GM18505 (cell line): ENCODE measurements around the gene TEX2.
"Not testable (repeated sequence)": the region's sequence is repeated elsewhere in the genome, so short reads cannot be mapped to it uniquely, and the experiment has no call there.

Source experiments
- ATAC-seq: cut with Tn5 transposase; IDR thresholded peaks from one replicate; pipeline ENCODE4 v1.9.1; 2021; ENCODE audit not compliant: unreplicated experiment
- POLR2A ChIP-seq: IDR thresholded peaks from 4 replicates; pipeline ENCODE4 v1.6.1; 2011; ENCODE audit warnings: borderline replicate concordance; ENCODE audit not compliant: insufficient read depth, insufficient read length; ENCODE audit errors: extremely low read depth

TEX2 gene

DNA sequence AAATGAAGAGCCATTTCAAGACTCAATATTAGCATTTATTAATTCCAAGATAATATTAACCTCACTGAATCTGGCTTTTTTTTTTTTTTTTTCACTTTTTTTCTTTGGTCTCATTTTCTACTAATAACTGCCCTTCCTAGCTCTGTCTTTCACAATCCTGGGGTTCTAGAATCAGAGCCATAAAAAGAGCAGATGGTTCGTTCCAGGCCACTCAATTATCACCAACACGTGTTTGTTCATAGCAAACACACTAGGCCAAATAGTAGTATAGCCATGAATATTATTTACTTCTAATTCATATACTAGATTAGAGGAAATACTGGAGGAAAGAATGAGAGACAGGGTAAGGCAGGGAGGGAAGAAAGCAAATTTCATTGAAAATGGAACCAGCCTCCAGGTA is 39.8 kb downstream of the TEX2 start:
- no peak for ATAC-seq

DNA sequence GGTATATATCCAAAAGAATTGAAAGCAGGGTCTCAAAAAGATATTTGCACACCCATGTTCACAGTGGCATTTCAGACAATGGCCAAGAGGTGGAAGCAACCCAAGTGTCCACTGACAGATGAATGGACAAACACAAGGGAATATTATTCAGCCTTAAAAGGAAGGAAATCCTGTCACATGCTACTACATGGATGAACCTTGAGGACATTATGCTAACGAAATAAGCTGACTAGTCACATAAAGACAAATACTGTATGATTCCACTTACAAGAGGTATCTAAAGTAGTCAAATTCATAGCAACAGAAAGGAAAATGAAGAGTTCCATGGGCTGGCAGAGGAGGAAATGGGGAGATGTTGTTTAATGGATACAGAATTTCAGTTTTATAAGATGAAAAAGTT is 41.4 kb downstream of the TEX2 start:
- no peak for TF ChIP-seq POLR2A
- ATAC-seq: no peak

More for the DNA sequence above, 39.8 kb downstream of the TEX2 start:
- no peak for TF ChIP-seq POLR2A

DNA sequence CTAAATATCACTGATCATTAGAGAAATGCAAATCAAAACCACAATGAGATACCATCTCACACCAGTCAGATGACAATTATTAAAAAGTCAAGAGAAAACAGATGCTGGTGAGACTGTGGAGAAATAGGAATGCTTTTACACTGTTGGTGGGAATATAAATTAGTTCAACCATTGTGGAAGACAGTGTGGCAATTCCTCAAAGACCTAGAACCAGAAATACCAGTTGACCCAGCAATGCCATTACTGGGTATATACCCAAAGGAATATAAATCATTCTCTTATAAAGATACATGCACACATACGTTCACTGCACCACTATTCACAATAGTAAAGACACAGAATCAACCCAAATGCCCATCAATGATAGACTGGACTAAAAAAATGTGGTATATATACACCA is 42.5 kb downstream of the TEX2 start:
- ATAC-seq: not testable (repeated sequence)

DNA sequence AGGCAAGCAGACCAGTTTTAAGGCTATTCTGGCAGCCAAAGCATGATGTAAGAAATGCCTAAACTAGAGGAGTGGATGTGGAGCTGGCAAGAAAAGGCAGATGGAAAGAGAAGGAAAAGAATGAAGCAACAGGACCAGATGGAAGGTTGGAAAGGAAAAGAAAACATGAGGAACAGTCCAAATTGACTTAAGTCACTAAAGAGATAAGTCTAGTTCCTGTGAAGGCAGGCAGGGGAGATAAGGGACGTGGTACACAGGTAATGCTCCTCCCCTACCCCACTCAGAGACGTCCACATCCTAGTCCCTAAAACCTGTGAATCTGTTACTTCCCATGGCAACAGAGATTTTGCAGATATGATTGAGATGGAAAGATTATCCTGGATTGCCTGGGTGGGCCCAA is 43.5 kb downstream of the TEX2 start:
- ATAC-seq: no peak
- TF ChIP-seq POLR2A: no peak

DNA sequence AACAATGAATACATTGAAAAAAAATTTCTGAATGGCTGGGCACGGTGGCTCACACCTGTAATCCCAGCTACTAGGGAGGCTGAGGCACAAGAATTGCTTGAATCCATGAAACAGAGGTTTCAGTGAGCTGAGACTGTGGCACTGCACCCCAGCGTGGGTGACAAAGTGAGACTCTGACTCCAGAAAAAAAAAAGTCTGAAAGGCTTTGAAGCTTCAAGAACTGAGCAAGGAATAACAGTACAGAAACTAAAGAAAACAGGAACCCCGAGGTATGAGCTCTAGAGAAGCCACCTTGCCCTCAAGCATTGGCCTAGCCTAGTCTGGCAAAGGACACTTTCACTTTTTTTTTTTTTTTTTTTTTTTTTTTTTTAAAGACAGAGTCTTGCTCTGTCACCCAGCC is 45.0 kb downstream of the TEX2 start:
- no peak for TF ChIP-seq POLR2A
- ATAC-seq: no peak

DNA sequence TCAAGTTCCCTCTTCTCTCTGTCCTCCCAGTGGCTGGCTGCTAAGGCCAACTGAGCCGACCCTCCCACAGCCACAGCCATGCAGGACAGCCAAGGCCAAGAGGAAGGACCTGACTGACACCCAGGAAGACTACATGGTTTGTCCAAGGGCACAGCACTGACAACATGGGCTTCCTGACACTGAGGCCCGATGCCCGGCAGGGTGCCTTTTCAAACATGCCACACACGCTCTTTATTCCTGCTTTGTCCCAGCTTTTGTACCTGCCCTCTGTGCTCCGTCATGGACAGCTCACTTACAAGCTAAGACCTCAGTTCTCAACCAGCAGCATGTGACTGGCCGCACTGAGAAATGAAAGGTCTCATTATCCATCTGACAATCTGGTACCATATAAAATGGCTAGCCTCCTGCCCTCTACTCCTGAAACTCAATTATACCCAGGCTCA is 45.8 kb downstream of the TEX2 start:
- no peak for TF ChIP-seq POLR2A
- no peak for ATAC-seq

DNA sequence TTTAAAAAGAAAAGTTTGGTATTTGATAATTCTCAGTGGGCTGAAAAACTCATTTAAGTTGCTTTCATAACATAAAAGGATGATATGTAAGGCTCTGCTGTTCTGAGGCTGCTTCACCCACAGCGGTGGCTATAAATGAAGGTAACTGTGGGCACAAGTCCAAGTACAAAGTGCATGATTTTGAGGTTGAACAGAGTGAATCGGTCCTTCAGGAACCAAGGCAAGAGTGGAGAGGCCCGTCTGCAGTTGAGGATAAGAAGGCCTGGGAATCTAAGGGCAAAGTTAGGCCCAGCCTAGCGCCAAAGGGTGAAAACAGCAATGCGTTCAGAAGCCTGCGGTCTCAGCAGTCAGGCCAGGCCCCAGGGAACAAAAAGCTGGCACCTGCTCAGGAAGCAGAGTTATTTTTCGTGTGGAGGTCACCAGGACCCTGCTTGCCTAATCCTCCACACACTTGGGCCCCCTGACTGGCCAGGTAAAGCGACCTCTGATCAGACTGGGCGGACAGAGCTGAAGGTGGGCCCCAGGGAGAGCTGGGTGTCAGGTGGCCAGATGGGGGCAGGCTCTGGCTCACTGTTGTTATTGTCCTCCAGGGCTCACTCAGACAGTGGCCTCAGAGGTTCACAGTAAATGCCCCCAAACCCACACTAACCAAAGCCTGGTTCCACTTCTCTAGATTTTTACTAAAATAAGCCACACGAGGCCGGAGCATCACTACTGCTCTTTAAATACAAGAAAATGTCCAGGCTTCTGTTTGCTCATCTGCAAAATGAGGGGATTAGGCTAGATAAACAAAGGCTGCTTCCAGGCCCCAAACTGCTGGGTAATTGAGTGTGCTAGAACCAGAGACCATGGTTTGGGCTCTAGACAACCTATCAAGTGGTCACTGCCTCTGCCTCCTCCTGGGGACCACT is 46.5 kb downstream of the TEX2 start:
- no peak for TF ChIP-seq POLR2A
- ATAC-seq: no peak

DNA sequence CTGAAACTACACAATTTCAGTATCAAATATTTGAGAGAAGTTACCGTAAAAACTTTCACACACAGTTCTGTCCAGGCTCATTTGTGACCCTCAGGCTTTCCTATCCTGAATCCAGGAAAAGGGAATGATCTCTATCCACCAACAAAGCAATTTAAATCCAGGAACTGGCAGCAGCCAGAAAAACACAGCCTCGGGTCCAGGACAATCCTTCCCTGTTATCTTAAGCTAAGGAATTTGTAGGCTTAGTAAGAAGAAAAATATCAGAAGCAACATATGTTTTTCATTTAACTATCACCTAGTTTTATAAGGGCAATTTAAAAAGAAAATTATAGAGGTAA is 47.1 kb downstream of the TEX2 start:
- no peak for TF ChIP-seq POLR2A
- no peak for ATAC-seq

DNA sequence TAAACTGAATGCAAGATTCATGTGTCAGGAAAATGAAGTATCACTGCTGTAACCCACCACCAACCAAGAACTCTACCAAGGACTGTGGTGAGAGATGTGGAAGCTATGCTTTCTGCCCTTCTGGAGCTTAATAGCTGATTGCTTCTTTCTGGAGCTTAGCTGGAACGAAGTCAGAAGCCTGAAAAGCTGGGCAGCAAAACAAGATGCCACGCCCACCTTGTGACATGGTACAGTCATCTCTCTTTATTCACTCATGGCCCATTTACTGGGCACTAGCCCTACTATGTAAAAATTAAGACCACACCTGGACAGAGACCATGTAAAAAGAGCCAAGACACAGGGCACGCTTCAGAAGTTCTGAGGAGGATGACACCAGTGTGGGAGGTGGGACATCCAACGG is 48.1 kb downstream of the TEX2 start:
- no peak for ATAC-seq
- TF ChIP-seq POLR2A: no peak

DNA sequence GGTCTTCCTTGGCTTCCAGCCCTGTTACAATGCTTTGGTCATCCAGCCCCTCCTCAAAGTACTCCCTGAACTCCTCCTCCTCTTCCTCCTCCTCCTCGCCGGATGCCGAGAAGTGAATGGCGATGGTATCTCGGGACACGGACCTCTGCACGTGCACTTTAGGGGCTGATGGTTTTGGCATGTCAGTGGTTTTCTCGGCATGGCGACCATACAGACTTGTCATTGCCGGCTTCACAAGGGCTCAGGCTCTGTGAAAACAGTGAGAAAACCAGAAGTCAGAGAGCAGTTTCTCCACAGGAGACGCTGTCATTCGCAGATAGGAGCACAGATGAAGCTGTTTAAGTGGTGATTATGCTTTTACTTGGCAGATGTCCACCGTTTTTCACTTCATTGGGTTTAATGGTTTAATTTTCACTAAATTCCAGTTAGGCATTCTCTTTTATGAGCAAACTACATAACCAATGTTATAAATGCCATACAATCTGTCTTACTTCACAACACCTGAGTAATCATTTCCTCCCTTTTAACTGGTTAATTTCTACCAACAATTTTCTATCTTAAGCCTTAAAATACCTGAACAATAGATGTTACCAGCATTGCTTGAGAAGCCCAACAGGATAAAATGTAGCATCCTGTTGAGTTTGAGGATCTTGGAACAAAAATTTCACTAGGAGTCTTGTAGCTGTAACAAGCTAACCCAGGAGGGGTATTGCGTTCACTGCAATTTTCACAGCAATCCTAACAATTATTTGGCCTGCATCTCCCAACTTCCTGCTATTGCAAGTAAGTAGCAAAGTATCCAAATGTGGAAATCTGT is 48.9 kb downstream of the TEX2 start:
- no peak for ATAC-seq
- TF ChIP-seq POLR2A: no peak

DNA sequence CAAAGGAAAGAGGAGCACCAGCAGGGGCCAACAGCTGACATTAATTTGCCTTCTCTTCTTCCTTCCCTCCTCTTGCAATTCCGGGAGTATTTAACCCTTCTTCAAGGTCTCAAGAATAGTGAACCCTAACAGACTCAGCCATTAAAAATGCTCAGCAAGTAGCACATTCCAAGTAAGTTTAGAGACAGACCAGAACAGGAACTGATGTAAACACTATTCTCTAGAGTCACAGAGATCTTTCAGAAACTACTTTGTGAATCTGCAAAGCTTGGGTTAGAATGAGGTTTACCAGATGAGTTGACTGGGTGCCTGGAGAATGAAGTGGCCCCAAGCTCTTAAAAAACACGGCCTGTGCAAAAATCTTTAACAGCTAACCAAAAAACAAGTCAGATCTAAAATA is 50.9 kb downstream of the TEX2 start:
- TF ChIP-seq POLR2A: no peak
- no peak for ATAC-seq

DNA sequence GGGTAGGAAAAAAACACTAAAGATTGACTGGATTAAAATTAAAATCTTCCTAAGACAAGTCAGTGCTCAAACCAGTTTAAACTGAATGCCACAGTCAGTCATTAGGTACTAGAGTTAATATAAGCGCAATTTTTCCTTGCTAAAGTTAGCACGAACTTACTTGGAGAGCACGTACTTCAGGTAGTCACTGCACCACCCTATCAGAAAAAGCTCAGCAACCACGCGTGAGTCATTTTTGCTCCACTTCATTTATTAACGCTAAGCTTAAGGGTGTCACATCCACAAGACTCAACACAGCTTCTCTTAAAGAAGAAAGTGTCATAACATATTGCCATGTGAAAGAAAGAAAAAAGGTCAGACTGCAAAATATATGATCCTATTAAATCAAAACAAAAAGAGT is 53.1 kb downstream of the TEX2 start:
- ATAC-seq: no peak

DNA sequence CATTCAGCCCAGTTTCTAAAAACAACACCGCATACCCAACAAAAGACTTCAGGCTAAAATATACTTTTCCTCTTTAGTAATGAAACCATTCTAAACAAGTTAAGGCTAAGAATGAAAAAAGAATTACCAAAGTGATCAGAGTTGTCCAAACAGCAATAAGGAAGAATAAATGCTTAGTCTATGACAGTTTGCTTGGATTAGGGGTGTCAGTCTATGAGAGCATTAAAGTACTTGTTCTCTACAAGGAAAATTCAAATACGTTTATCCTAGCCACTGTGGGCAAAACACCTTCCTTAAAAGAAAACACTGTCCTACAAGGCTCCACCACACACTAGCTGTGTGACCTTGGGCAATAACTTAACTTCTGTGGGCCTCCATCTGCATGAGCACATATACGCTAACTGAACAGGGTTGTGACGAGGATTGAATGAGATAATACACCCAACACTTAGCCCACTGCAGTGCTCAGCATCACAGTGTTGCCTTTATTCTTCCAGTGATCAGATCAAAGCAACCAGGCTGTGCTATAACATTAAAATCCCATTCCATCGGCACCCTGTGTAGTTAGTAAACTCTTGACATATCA is 53.6 kb downstream of the TEX2 start:
- no peak for ATAC-seq
- no peak for TF ChIP-seq POLR2A

More for the DNA sequence above, 53.1 kb downstream of the TEX2 start:
- no peak for TF ChIP-seq POLR2A

DNA sequence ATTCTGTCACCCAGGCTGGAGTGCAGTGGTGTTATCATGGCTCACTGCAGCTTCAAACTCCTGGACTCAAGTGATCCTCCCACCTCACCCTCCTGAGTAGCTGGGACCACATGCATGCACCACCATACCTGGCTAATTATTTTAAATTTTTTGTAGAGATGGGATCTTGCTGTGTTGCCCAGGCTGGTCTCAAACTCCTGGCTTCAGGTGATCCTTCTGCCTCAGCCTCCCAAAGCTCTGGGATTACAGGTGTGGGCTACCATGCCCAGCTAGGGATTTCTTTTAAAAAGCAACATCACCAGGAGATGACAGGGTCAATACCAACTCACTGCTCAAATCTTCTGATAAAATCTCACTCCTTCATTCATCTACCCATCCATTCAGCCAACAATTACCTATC is 54.4 kb downstream of the TEX2 start:
- ATAC-seq: not testable (repeated sequence)
